ENCODE results near the gene L2HGDH. TPM values are rescaled to one million over a fixed set of nuclear protein-coding genes. Genes with fewer than 3 reads are reported as not detected.

The L2HGDH gene
- total and polyA plus RNA-seq, 10 of the 15 experiments (the other 5 are each of a cell fraction or from before 2014, with no cell fraction given) = 2.6 to 18.3 (median 13.5) TPM

DNA sequence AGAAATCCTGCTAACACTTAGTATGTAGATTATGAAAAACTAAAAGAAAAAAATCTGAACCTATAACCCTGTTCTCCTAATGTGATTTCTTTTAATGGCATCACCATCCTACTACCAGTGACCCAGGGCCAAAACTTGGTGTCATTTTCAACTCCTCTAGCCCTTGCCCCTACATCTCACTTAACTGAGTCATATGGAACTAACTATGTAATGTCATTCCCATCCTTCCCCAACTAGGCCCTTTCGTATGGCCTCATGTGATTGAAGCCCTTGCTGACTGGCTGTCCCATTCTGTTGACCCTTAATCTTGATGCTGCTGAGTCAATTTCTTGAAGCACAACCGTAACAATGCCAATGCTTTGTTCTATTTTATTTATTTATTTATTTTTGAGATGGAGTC, 7.7 kb upstream of the L2HGDH start:
- intact Hi-C loops (cut with micrococcal nuclease; ENCODE audit: unreplicated experiment) = loop anchor here (2.0 to 10.0 kb wide), 2 partner anchors 77 to 505 kb away; partner anchors contain the start of gene CDKL1
- H3K79me2 ChIP-seq (ENCODE audit: control insufficient read depth, insufficient read depth, low read length) = peaks cover 9% of the 10 kb centered on the region
- ChIA-PET POLR2A (interaction anchor here (0.9 to 1.4 kb wide), 2 partner anchors 9 to 209 kb away, joined by 4 read pairs; no protein-coding TSS in a partner anchor), RAD21 (ENCODE audit: unreplicated experiment) (interaction anchor here (1.0 to 2.9 kb wide), 4 partner anchors 44 to 205 kb away, joined by 3 to 16 read pairs (median 9); no protein-coding TSS in a partner anchor), CTCF (interaction anchor here (0.7 to 3.7 kb wide), 19 partner anchors 8 to 539 kb away, joined by 3 to 39 read pairs (median 9); partner anchors contain the start of genes CDKL1, DMAC2L and L2HGDH), SMC1A (ENCODE audit: uncharacterized antibody, unreplicated experiment) (interaction anchor here (1.2 to 3.3 kb wide), 10 partner anchors 9 to 209 kb away, joined by 3 to 17 read pairs (median 9); partner anchors contain the start of gene CDKL1)
- no peaks in the 10 kb centered on the region; the same call in 2 of the 3 replicates for H3K9me3 ChIP-seq (replicated peaks; ENCODE audit: control insufficient read depth, insufficient read depth, low read length)
- H3K4me2 ChIP-seq (ENCODE audit: control insufficient read depth, insufficient read depth) = peak overlapping the region; percentile 44; the same call in 1 of the 2 replicates
- in situ Hi-C loops (cut with MboI) = loop anchor here (5.0 kb wide), 1 partner anchor 208 kb away; no protein-coding TSS in a partner anchor
- no peak overlapping the region for H3K4me3 ChIP-seq
- peaks cover 0 to 3% of the 10 kb centered on the region in 2 experiments; a peak in 2 of 4 replicates for H3K36me3 ChIP-seq (ENCODE audit: control insufficient read depth in 2 of 2, insufficient read depth in 2 of 2, low read length in 1 of 2)
- H3K27me3 ChIP-seq (replicated peaks in 1 of 2; ENCODE audit: control insufficient read depth in 2 of 2, insufficient read depth in 2 of 2, low read length in 1 of 2) = no peaks in the 10 kb centered on the region
- FAIRE-seq (no peak), ATAC-seq (no peak), DNase-seq (ENCODE audit: low read depth, low spot score) (no peak)
- WGBS (ENCODE audit: insufficient coverage, insufficient replicate concordance, low lambda C conversion rate, missing lambda C conversion rate) = 68% methylated on average over 2 of the region's 2 CpGs
- H3K4me1 ChIP-seq (ENCODE audit: control insufficient read depth, insufficient read depth, low read length) = peaks cover 27% of the 10 kb centered on the region
- peak overlapping the region; percentile 77 for H3K27ac ChIP-seq (ENCODE audit: control insufficient read depth, insufficient read depth)
- TF ChIP-seq NBN (IDR thresholded peaks at IDR 0.05) (no peak), PML (IDR thresholded peaks at IDR 0.05; ENCODE audit: low read length) (no peak), YY1 (IDR thresholded peaks at IDR 0.05; ENCODE audit: low read depth, low read length) (no peak), FOS (IDR thresholded peaks at IDR 0.05; ENCODE audit: borderline replicate concordance, extremely low read depth, insufficient read length) (no peak), ZZZ3 (IDR thresholded peaks at IDR 0.05; ENCODE audit: control insufficient read depth, insufficient read length, low read depth) (no peak), CBFB (IDR thresholded peaks at IDR 0.05; ENCODE audit: low read depth) (no peak), ASH2L (IDR thresholded peaks at IDR 0.05; ENCODE audit: borderline replicate concordance, low read depth) (no peak), TCF7 (IDR thresholded peaks at IDR 0.05; ENCODE audit: borderline replicate concordance) (no peak), YBX1 (IDR thresholded peaks at IDR 0.05) (no peak), TARDBP (IDR thresholded peaks at IDR 0.05; ENCODE audit: borderline replicate concordance) (no peak)
- TF ChIP-seq, protein P1, sequence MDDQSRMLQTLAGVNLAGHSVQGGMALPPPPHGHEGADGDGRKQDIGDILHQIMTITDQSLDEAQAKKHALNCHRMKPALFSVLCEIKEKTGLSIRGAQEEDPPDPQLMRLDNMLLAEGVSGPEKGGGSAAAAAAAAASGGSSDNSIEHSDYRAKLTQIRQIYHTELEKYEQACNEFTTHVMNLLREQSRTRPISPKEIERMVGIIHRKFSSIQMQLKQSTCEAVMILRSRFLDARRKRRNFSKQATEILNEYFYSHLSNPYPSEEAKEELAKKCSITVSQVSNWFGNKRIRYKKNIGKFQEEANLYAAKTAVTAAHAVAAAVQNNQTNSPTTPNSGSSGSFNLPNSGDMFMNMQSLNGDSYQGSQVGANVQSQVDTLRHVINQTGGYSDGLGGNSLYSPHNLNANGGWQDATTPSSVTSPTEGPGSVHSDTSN (IDR thresholded peaks at IDR 0.05; ENCODE audit: insufficient replicate concordance, low read depth, low read length) = no peak
- no peaks in the 10 kb centered on the region; the same call in 1 of the 2 replicates for H4K20me1 ChIP-seq (ENCODE audit: control insufficient read depth, insufficient read depth)
- H2AFZ ChIP-seq (ENCODE audit: control insufficient read depth, low read depth, low read length) = no peak overlapping the region
- no TSS peak for BruUV-seq (replicated peaks)
- H3K9ac ChIP-seq (ENCODE audit: control insufficient read depth, insufficient read depth, low read length) = no peak overlapping the region
